HepG2 (cell line): ENCODE results near the gene RTP3. TPM values are rescaled to one million over a fixed set of nuclear protein-coding genes. Genes with fewer than 3 reads are reported as not detected.

Experiments used
- DR1 ChIP-seq: sonication (generic); formaldehyde crosslinking; IDR thresholded peaks from 2 replicates; pipeline ENCODE4 v1.8.0; 2021; ENCODE audit warnings: mild to moderate bottlenecking, missing genetic modification reagents, inconsistent platforms
- NBN ChIP-seq: fragments of 450-650 bp; conservative IDR thresholded peaks from 2 replicates; pipeline ENCODE4 v1.6.1; 2017
- REPIN1 ChIP-seq: sonication (generic); formaldehyde crosslinking; IDR thresholded peaks from 2 replicates; pipeline ENCODE4 v1.8.0; 2022; ENCODE audit warnings: missing genetic modification reagents, low read depth, mild to moderate bottlenecking, borderline replicate concordance
- SIX4 ChIP-seq: sonication (generic); formaldehyde crosslinking; IDR thresholded peaks from 2 replicates; pipeline ENCODE4 v1.4.0; 2020; ENCODE audit warnings: missing genetic modification reagents
- SP2 ChIP-seq: sonication (generic); formaldehyde crosslinking; IDR thresholded peaks from 2 replicates; pipeline ENCODE4 v1.5.1; 2020; ENCODE audit warnings: mild to moderate bottlenecking, missing genetic modification reagents
- ZBTB20 ChIP-seq: sonication (generic); formaldehyde crosslinking; IDR thresholded peaks from 2 replicates; pipeline ENCODE4 v1.8.1; 2023; ENCODE audit warnings: missing genetic modification reagents, low read depth, mild to moderate bottlenecking, borderline replicate concordance
- ZKSCAN5 ChIP-seq: sonication (generic); formaldehyde crosslinking; IDR thresholded peaks from 2 replicates; pipeline ENCODE4 v1.5.1; 2020; ENCODE audit warnings: mild to moderate bottlenecking, missing genetic modification reagents
- ZNF12 ChIP-seq: sonication (generic); formaldehyde crosslinking; IDR thresholded peaks from 2 replicates; pipeline ENCODE4 v1.5.0; 2020; ENCODE audit warnings: missing genetic modification reagents
- ZNF407 ChIP-seq: sonication (generic); formaldehyde crosslinking; IDR thresholded peaks from one replicate; pipeline ENCODE4 v1.5.1; 2020; ENCODE audit warnings: mild to moderate bottlenecking, missing genetic modification reagents; ENCODE audit errors: not compliant biosample characterization
- ZNF737 ChIP-seq: sonication (generic); formaldehyde crosslinking; IDR thresholded peaks from 2 replicates; pipeline ENCODE4 v1.5.0; 2020; ENCODE audit warnings: missing genetic modification reagents, mild to moderate bottlenecking, borderline replicate concordance
- polyA plus RNA-seq, 8 experiments: library from polyadenylated mRNA; depleted of rRNA in 3 of 8; stranded (reverse) in 7 of 8; unstranded in 1 of 8; fragments of >200 nt; fragmentation: Illumina TruSeq in 4 of 8; extraction: Trizol in 4 of 8; gene quantifications; 2 replicates each; pipeline versions ENCODE4 v1.2.1 to v1.2.3, GENCODE V29; 2011 to 2016; ENCODE audit warnings: low read depth in 4 of 8, missing spikeins in 1 of 8, mixed read lengths in 1 of 8; ENCODE audit not compliant: insufficient read depth in 1 of 8
- total RNA-seq, 5 experiments: library from RNA; depleted of rRNA; stranded (reverse); fragments of >200 nt; fragmentation: Illumina TruSeq; extraction: Trizol; gene quantifications; 2 replicates each; pipeline ENCODE4 v1.2.3, GENCODE V29; 2016; ENCODE audit warnings: low read depth in 1 of 5

RTP3 gene
- total and polyA plus RNA-seq, 2 of the 13 experiments (the other 11 are each of a cell fraction or from before 2014, with no cell fraction given), result 0.09 TPM; not detected in 1

- TF ChIP-seq ZBTB20 (CRISPR knock-in tag) (no peak), ZNF737 (no peak), REPIN1 (CRISPR knock-in tag) (no peak), ZNF407 (CRISPR knock-in tag) (no peak), SIX4 (CRISPR knock-in tag) (no peak), SP2 (CRISPR knock-in tag) (no peak), ZKSCAN5 (CRISPR knock-in tag) (no peak), DR1 (CRISPR knock-in tag) (no peak), NBN (no peak), ZNF12 (no peak)
Measured at GRCh38 chr3:46480491-46481195, 17.1 kb upstream of the RTP3 start (continued).
